Inflammatory macrophage treated with lipopolysaccharide for 1 hour (primary cell): ENCODE measurements around the gene DLX4.
A peak's percentile ranks its signal among the peaks of the same experiment; 100 is the strongest.

ENCODE experiments used
- DNase-seq, 2 donors: peaks; one replicate each; pipeline ENCODE4 v3.0.0-alpha.2; 2020 to 2022

Gene DLX4

GRCh38 chr17:49969795-49970389, 902 bp downstream of the DLX4 start:
- no peak for DNase-seq

DNA sequence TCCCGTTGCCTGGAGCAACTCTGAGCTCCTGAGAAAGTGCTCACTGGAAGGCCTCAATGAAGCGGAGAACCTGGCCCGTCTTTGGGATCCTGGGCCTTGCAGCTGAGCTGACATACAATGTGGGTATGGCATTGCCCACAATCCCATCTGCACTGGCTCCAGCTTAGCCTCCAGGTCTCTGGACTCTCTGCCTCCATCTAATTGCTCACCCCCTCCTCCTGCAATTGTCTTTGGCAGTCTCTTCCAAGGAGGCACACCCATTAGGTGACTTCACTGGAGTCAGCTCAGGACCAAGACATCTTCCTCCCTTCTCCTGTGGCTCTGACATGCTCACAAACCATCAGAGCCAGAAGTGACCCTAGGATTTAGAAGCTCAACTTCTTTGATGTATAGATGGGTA, 1.5 kb downstream of the DLX4 start:
- no peak for DNase-seq

DNA sequence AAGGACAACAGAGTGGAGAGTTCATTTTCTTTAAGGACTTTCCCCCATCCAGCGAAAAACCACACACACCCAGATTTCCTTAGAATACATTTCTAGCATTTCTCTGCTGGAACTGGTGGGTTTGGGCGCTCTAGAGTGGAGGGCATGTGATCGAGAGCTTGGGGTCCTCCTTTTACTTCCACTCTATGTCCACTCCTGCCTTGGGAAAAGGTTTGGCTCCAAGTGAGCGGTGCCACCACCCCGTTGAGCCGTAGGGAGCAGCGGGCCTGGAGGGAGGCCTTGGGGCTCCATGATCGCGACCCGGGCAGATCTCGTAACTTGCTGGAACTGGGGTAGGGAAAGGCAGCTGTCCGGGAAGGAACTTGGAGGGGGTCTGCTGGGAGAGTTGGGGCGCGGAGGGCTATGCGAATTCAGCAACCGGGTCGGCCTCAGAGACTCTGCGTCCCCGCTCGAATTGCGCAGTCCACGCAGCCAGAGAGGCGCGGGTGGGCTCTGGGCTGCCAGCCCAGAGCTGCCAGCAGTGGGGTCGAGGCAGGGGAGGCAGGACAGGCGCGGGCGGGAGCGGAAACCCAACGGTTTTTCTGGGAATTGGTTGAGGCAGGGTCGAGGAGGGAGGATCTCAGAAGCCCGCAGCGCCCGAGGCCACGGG, 2.3 kb downstream of the DLX4 start:
- no peak for DNase-seq

DNA sequence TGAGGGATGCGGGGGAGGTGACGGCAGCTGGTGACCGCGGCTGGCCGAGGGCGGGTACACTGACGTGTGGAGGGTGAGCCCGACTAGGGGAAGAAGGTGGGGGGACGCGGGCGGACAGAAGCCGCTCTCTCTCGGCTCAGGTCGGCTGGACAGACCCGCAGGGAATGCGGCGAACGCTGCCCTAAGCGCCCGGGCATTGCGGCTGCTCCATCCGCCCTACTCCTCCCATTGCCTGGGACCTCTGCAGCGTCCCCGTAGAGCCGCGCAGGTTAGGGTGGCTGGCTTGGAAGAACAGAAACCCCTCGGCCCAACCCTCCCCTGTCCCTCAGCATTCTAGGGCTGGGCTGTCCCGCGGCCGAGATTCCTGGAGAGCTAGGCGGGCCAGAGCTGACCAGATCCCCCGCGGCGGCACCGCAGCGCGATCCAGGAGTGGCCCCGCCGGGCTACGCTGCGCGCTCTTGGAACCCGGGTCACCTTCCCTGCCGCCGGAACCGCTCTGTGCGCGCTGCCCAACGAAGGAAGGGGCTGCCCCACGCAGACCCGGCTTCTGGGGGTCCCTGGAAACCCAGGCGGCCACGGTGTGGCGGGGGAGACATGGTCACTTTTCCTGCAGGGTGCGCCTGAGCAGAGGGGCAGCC, 3.0 kb downstream of the DLX4 start:
- DNase-seq: peak in 1 of 2 donors; percentile 25

DNA sequence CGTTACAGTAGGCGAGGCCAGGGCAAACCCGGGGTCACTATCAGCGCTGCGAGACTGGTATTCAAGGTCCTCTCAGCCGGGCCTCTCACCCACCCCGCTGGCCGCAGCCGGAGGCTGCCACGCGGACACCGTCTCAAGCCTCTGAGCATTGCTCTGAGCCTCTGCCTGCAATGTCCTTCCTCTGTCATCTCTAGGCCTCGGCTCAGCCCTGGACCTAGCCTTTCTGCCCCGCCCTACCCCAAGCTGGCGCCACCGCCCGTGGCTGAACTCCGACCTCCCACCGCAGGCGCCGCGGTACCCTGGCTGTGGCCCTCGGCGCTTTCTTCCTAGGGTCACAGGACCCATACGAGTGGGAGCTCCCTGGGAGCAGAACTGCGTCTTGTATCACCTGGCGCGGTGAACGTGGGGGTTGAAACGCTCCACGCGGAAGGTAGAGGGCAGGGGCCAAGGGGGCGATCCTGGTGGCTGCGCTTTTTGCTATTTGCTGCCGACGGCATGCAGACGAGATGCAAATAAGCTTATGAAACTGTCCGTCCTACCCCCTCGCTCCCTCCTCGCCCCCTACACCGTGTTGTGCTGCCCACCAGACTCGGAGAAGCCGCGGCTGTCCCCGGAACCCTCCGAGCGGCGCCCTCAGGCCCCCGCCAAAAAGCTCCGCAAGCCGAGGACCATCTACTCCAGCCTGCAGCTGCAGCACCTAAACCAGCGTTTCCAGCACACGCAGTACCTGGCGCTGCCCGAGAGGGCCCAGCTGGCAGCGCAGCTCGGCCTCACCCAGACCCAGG, 3.7 kb downstream of the DLX4 start:
- no peak for DNase-seq

DNA sequence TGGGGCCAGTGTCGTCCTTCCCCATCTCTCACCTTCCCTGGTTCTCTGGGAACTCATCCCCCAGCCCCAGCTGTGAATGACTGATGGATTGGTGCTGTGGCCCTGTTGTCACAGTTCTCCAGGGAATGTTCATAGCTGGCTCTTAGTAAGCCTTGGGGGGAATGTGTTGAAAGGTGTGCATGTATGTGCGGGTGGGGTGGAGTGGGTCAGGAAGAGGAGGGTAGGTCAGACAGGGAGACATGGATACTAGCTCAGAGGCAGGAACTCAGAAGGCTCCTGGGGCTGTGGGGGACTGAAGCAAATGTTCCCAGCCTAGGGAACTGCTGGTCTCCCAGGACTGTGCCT, 4.3 kb downstream of the DLX4 start:
- DNase-seq: no peak

- no peak for DNase-seq
Observed at GRCh38 chr17:49975531-49975930, 6.5 kb downstream of the DLX4 start.

DNA sequence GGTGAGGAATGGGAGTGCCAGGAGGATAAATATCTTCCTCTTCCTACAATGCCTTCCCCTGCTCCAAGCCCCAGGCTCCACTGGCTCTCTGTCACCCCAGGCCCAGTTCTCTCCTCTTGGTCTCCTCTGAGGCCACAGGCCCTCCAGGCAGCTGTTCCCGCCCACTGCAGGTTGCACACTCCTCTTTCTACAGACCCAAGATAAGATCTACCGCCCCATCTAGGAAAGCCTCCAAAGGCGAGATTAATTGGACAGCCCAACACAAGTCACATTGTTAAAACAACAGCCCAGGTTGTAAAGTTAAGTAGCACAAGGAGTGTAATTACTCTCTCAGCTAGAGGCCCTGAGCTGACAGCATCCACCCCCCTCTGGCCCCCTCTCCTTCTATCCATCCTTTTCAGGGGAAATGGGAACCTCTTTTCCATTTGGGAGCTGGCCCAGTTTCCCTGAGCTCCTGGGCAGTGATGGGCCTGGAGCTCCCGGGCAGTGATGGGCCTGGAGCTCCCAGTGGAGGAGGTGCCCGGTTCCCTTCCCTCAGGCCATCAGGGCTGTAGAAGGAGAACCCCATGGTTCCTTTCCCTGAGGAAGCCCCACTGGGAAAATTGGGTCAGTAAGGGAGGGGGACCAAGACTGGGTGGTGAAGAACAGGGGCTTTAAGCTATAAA, 7.3 kb downstream of the DLX4 start:
- DNase-seq: no peak

GRCh38 chr17:49976828-49977202, 7.8 kb downstream of the DLX4 start:
- no peak for DNase-seq

DNA sequence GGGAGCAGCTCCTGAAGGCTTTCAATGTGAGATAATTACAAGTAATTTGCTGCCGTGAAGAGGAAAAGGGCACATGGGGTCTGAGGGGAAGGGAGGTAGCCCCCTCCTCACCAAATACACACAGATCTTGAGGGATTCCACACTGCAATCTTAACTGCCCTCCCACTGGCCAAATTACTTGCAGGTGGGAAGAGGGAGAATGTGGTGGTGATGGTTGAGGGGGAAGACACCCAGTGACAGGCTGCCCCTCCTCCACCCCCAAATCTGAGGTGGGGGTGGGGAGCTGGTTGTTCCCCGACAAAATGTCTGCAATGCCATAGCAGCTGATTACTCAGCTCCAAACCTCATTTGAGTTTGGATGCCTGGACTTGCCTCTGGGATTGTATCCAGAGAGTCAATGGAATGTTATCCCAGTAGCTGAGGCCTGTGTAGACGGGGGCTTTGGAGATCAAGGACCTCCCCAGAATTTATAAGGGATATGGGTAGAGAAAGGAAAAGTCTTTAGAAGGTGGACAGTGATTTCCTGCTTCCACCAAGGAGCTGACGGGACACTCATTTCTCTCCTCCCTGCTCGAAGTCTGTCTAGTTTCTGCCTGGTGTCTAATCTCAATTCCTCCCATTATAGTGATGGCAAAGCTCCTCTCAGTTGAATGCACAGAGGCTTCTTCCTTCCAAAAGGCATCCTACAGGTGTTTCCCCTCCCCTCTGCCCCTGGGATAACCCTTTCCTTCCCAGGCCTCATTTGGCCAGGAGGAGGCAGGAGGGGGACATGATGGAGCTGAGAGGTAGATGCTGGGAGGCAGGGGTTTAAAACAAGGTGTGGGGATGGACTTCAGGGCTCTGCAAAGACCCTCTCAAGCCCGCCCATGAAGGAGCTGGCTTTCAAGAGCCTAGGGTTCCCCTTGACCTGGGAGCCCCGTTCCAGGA, 8.7 kb downstream of the DLX4 start:
- DNase-seq: no peak

- peak; percentile 92 to 94 for DNase-seq
Observed at GRCh38 chr17:49978501-49978900, 9.5 kb downstream of the DLX4 start.

GRCh38 chr17:49979748-49980479, 10.9 kb downstream of the DLX4 start:
- DNase-seq: no peak

DNA sequence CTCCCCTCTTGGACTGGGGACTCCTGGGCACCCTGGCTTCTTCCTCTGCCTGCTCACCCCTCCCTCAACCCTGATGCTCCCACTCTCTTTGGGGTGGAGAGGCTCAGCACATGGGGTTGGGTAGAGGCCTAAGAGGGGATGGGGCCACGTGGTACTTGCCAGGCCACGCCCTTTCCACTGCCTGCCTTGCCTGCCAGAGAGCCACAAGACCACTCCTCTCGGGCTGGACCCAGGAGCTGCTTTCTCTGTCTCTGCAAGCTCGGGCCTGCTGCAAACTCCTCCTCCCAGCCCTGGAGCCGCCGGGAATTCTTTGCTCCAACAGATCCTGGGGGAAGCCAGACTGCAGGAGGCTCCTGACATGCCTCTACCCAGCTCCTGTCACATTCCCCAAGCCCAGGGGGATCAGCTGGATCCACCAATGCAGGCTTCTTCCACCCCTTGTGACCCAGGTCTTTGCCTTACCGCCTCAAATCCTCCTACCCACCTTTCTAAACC, 11.8 kb downstream of the DLX4 start:
- DNase-seq: no peak

- DNase-seq: no peak
Observed at GRCh38 chr17:49984283-49984682, 15.3 kb downstream of the DLX4 start.

GRCh38 chr17:49984776-49985175, 15.8 kb downstream of the DLX4 start:
- no peak for DNase-seq

DNA sequence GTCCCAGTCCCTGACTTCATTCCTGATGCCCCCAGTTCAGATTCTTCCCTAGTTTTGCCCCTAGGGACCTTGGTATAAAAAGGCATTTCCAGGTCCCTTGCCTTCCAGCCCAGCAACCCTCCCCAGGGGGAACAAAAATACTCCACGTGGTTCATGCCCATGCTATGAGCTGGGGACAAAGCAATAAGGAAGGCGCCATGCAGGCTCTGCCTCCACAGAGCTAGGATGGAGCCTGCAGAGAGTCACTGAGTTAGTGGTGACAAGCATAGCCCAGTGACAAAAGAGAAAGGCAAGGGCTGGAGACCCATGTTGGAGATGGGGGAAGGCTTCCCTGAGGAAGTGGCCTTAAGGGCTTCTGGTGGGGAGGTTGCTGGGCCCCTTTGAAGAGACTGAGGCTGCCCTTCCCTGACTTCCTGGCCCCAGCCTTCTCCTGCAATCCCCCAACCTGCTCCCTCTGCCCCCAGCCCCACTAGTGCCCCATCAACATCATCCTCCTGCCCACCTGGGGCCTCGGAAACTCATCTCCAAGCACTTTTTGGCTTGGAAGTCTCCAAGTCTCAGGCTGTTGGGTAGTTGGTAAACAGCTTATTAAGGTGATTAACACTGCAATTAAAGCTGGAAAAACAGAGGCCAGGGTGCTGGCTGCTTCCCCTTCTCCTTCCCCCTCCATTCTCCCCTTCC, 16.5 kb downstream of the DLX4 start:
- DNase-seq: no peak

DNA sequence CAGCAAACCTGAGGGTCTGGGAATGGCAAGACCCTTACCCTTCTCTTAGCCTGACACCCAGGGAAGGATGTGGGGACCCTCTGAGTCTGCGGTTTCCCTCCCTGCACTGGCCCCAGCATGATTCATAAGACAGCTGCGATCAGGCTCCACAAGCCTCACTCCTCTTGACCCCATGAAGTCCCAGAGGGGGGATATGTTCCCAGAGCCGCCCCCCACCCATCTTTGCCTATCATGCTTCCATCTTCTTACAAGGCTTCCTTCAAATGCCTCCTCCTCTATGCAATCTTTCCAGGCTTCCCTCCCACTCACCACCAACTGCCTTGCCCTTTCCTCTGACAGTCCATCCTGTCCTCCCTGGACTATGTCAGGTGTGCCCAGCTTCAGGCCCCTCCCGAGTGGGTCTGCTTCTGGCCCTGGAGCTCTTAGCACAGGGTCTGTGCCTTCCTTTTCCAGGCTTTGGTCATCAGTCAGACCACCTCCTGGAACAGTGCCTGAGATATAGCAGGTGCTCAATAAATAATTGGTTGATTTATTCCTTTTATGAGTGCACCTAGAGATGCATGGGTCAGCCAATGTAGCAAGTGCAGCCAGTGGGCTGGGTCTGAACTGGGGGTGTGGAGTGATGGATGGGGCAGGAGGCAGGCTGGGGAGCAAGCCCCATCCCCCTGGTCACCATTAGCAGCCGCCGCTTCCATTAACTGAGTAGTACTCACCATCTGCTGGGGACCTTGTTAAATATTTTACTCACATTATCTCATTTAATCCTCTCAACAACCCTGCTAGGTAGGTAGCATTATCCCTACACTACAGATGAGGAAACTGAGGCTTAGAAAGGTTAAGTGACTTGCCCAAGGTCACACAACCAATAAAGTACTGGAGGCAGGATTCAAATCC, 17.7 kb downstream of the DLX4 start:
- DNase-seq: no peak

GRCh38 chr17:49987290-49987585, 18.2 kb downstream of the DLX4 start:
- no peak for DNase-seq

DNA sequence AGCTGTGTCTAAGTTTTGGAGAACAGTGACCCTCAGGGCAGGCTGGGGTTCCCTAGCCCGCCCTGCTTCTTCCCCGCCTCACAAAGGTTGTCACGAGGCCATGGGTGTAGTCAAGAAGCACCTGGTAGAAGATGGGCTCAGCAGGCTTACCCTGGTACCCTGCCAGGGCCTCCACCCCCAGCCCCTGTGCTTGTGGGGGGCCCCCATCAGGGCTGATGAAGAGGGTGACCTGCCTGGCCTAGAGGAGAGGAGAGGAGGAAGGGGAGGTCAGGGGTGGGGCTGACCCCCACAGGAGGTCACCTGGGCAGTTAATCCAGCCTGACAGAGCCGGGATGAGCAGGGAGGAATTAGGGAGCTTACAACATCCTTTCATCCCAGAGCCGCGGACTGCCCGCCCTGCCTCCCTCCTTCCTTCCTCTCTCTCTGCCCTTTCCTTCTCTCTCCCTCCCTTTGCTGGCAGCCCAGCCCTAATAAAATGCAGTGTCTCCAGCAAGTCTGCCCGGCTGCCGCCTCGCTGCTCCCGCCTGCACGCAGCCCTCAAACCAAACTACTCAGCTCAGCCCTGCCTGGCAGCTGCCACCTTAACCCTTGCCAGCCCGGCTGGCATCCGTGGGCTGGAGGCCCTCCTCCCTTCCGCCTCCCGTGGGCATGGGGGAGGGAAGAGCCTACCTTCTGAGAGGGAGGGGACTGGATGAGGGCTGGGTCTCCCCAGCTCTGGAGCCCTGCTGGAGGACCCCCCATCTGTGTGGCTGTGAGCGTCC, 18.9 kb downstream of the DLX4 start:
- no peak for DNase-seq
